CD14-positive monocyte (primary cell): ENCODE results near the gene CIRBP. TPM values are rescaled to one million over a fixed set of nuclear protein-coding genes. Genes with fewer than 3 reads are reported as not detected.

Experiments
- DNase-seq, 3 donors: peaks; one replicate each; pipeline ENCODE4 v3.0.0-alpha.2; 2011 to 2022
- H2AFZ ChIP-seq: 2 replicates; pipeline ENCODE4 v1.6.0; 2012; ENCODE audit warnings: mild to moderate bottlenecking, low read depth, low read length, inconsistent platforms; ENCODE audit not compliant: insufficient read depth, poor library complexity, severe bottlenecking
- H3K27ac ChIP-seq, 2 donors: 1 replicate in 1 of 2; 2 replicates in 1 of 2; pipeline ENCODE4 v1.5.1; 2012 to 2013; ENCODE audit warnings: low read length in 2 of 2, control low read depth in 1 of 2, inconsistent platforms in 1 of 2, low read depth in 1 of 2, mild to moderate bottlenecking in 1 of 2
- H3K27me3 ChIP-seq, 2 donors: one replicate each; pipeline versions ENCODE4 v1.6.0 to v1.6.1; 2011 to 2013; ENCODE audit warnings: low read length in 2 of 2; ENCODE audit not compliant: control insufficient read depth in 2 of 2, insufficient read depth in 2 of 2
- H3K36me3 ChIP-seq, 2 donors: replicated peaks in 1 of 2; 1 replicate in 1 of 2; 2 replicates in 1 of 2; pipeline versions ENCODE4 v1.5.1 to v1.6.1; 2012 to 2013; ENCODE audit warnings: low read length in 2 of 2, control low read depth in 1 of 2, inconsistent platforms in 1 of 2, mild to moderate bottlenecking in 1 of 2; ENCODE audit not compliant: insufficient read depth in 2 of 2, control insufficient read depth in 1 of 2
- H3K4me1 ChIP-seq, 2 donors: 1 replicate in 1 of 2; 2 replicates in 1 of 2; pipeline versions ENCODE4 v1.5.1 to v1.6.1; 2012 to 2013; ENCODE audit warnings: low read length in 2 of 2, control low read depth in 1 of 2, inconsistent platforms in 1 of 2, mild to moderate bottlenecking in 1 of 2, moderate library complexity in 1 of 2; ENCODE audit not compliant: insufficient read depth in 2 of 2, control insufficient read depth in 1 of 2
- H3K4me2 ChIP-seq: replicated peaks from 2 replicates; pipeline ENCODE3; 2012; ENCODE audit warnings: low read length, moderate library complexity, mild to moderate bottlenecking; ENCODE audit not compliant: poor library complexity, severe bottlenecking; ENCODE audit errors: extremely low read depth
- H3K4me3 ChIP-seq, 3 experiments: fragments of 200-600 bp in 1 of 3; sonication (generic) in 1 of 3; replicated peaks in 1 of 3; 1 replicate in 2 of 3; 2 replicates in 1 of 3; pipeline ENCODE4 v1.5.1; 2011 to 2013; ENCODE audit warnings: low read length in 3 of 3, mild to moderate bottlenecking in 3 of 3, control low read depth in 2 of 3, low read depth in 2 of 3, inconsistent platforms in 1 of 3, moderate library complexity in 1 of 3
- H3K79me2 ChIP-seq: 2 replicates; pipeline ENCODE4 v1.6.0; 2012; ENCODE audit warnings: mild to moderate bottlenecking, control low read depth, inconsistent platforms, low read length, moderate library complexity; ENCODE audit not compliant: insufficient read depth
- H3K9ac ChIP-seq: 2 replicates; pipeline ENCODE4 v1.6.0; 2017; ENCODE audit warnings: low read length, mild to moderate bottlenecking; ENCODE audit not compliant: insufficient read depth, poor library complexity, severe bottlenecking
- H3K9me3 ChIP-seq, 2 donors: replicated peaks in 1 of 2; 1 replicate in 1 of 2; 2 replicates in 1 of 2; pipeline versions ENCODE4 v1.5.1 to v1.6.1; 2012 to 2013; ENCODE audit warnings: low read length in 2 of 2, control low read depth in 1 of 2; ENCODE audit not compliant: control insufficient read depth in 1 of 2, insufficient read depth in 1 of 2
- H4K20me1 ChIP-seq: 2 replicates; pipeline ENCODE4 v1.6.0; 2012; ENCODE audit warnings: mild to moderate bottlenecking, low read length, control low read depth, moderate library complexity; ENCODE audit not compliant: insufficient read depth
- H3K27ac Mint-ChIP-seq, 7 donors: one replicate each; pipeline ENCODE4 v1.8.0; 2020; ENCODE audit warnings: mild to moderate bottlenecking in 7 of 7, mixed read lengths in 7 of 7, moderate library complexity in 6 of 7, inconsistent platforms in 2 of 7
- H3K27me3 Mint-ChIP-seq, 3 donors: one replicate each; pipeline ENCODE4 v1.8.0; 2021 to 2022; ENCODE audit warnings: low read depth in 3 of 3, mild to moderate bottlenecking in 3 of 3, mixed read lengths in 3 of 3, moderate library complexity in 3 of 3, inconsistent platforms in 1 of 3
- H3K36me3 Mint-ChIP-seq, 2 donors: one replicate each; pipeline ENCODE4 v1.8.0; 2020; ENCODE audit warnings: mixed read lengths in 2 of 2, inconsistent platforms in 1 of 2, mild to moderate bottlenecking in 1 of 2
- H3K4me1 Mint-ChIP-seq: one replicate; pipeline ENCODE4 v1.8.0; 2020; ENCODE audit warnings: mild to moderate bottlenecking, mixed read lengths
- H3K4me3 Mint-ChIP-seq, 2 donors: one replicate each; pipeline ENCODE4 v1.8.0; 2020; ENCODE audit warnings: mild to moderate bottlenecking in 2 of 2, mixed read lengths in 2 of 2, moderate library complexity in 1 of 2
- H3K9me3 Mint-ChIP-seq, 7 donors: one replicate each; pipeline ENCODE4 v1.8.0; 2020 to 2022; ENCODE audit warnings: mixed read lengths in 7 of 7, mild to moderate bottlenecking in 6 of 7, moderate library complexity in 6 of 7, inconsistent platforms in 2 of 7
- CTCF ChIP-seq: fragments of 200-600 bp; IDR thresholded peaks from one replicate; pipeline ENCODE4 v1.8.0; 2022; ENCODE audit warnings: antibody characterized with exemption, mild to moderate bottlenecking
- WGBS: methylation state at CpG from one replicate; pipeline ENCODE4 v1.1.5; 2013; ENCODE audit warnings: missing lambda C conversion rate; ENCODE audit not compliant: insufficient coverage; 5-methylcytosine and 5-hydroxymethylcytosine counted together
- intact Hi-C, 2 donors: fragments of 100-400 bp; cut with micrococcal nuclease; formaldehyde crosslinking; loops; one replicate each; pipeline versions ENCODE4 v1.15.0 to v1.15.1; 2023
- polyA plus RNA-seq, 3 donors: library from polyadenylated mRNA; depleted of rRNA in 1 of 3; unstranded in 2 of 3; stranded (reverse) in 1 of 3; fragments of 300-500 nt in 2 of 3; fragments of >200 nt in 1 of 3; fragmentation: Illumina TruSeq in 2 of 3; gene quantifications; 1 replicate in 2 of 3; 2 replicates in 1 of 3; pipeline ENCODE4 v1.2.3, GENCODE V29; 2012 to 2021

The CIRBP gene
- polyA plus RNA-seq, 3 donors: 39.6 to 600 (median 51.1) TPM

GRCh38 chr19:1261538-1261797 is 7.7 kb upstream of the CIRBP start:
- Histone ChIP-seq H3K79me2 (peaks cover 29% of the 10 kb centered on the region), H3K9ac (peak overlapping the region; percentile 87), H3K27me3 (no peaks in the 10 kb centered on the region), H3K9me3 (no peaks in the 10 kb centered on the region), H2AFZ (peak overlapping the region; percentile 48), H3K36me3 (peaks cover 17 to 18% of the 10 kb centered on the region in 2 donors), H3K4me2 (peak overlapping the region; percentile 95), H3K4me3 (peak overlapping the region; percentile 55 to 93 (median 60)), H4K20me1 (peaks cover 41% of the 10 kb centered on the region), H3K4me1 (peaks cover 67 to 80% of the 10 kb centered on the region in 2 donors), H3K27ac (peak overlapping the region; percentile 39 to 95)
- intact Hi-C loops: no loop called here
- 0% methylated on average over 14 of the region's 14 CpGs for WGBS
- peaks cover 3 to 12% (median 9%) of the 10 kb centered on the region in 3 donors for H3K27me3 Mint-ChIP-seq
- peak overlapping the region; percentile 81 to 89 for H3K4me3 Mint-ChIP-seq
- peak overlapping the region; percentile 88 to 97 (median 94) for H3K27ac Mint-ChIP-seq
- DNase-seq: peak in 1 of 3 donors; percentile 47
- H3K9me3 Mint-ChIP-seq: no peaks in the 10 kb centered on the region
- H3K4me1 Mint-ChIP-seq: peaks cover 58% of the 10 kb centered on the region
- H3K36me3 Mint-ChIP-seq: peaks cover 14 to 23% of the 10 kb centered on the region in 2 donors
- TF ChIP-seq CTCF: no peak

GRCh38 chr19:1261798-1262622 is 7.1 kb upstream of the CIRBP start:
- Mint-ChIP-seq H3K36me3 (peaks cover 10 to 19% of the 10 kb centered on the region in 2 donors), H3K27ac (peak overlapping the region; percentile 88 to 97 (median 94)), H3K27me3 (peaks cover 4 to 13% (median 9%) of the 10 kb centered on the region in 3 donors), H3K9me3 (peaks cover 0 to under 1% (median 0%) of the 10 kb centered on the region in 7 donors), H3K4me3 (peak overlapping the region; percentile 81 to 89), H3K4me1 (peaks cover 54% of the 10 kb centered on the region)
- peaks cover 67 to 80% of the 10 kb centered on the region in 2 donors for H3K4me1 ChIP-seq
- peak overlapping the region in 1 of 2 donors; percentile 95 for H3K27ac ChIP-seq
- peak overlapping the region; percentile 48 for H2AFZ ChIP-seq
- H4K20me1 ChIP-seq: peaks cover 37% of the 10 kb centered on the region
- H3K4me3 ChIP-seq: peak overlapping the region in 2 of 3 experiments; percentile 55 to 93
- no peaks in the 10 kb centered on the region for H3K9me3 ChIP-seq
- DNase-seq: peak in 1 of 3 donors; percentile 15
- H3K27me3 ChIP-seq: peaks cover 0 to under 1% of the 10 kb centered on the region in 2 donors
- intact Hi-C loops: no loop called here
- H3K79me2 ChIP-seq: peaks cover 24% of the 10 kb centered on the region
- H3K36me3 ChIP-seq: peaks cover 12 to 13% of the 10 kb centered on the region in 2 donors
- H3K9ac ChIP-seq: peak overlapping the region; percentile 87
- no peak for TF ChIP-seq CTCF
- peak overlapping the region; percentile 95 for H3K4me2 ChIP-seq
- 38% methylated on average over 24 of the region's 28 CpGs for WGBS
